Measurements from ENCODE around the gene C19orf81. TPM values are rescaled to one million over a fixed set of nuclear protein-coding genes. Genes with fewer than 3 reads are reported as not detected.

C19orf81 gene
- total and polyA plus RNA-seq, 9 of the 15 experiments (the other 6 are each of a cell fraction or from before 2014, with no cell fraction given) = 2.5 to 42.9 (median 33.0) TPM; not detected in 4

GRCh38 chr19:50679177-50680125 lies 30.2 kb downstream of the C19orf81 start (continued):
- TF ChIP-seq FOXP4 (CRISPR knock-in tag; IDR thresholded peaks at IDR 0.05; ENCODE audit: borderline replicate concordance) (no peak), HNRNPL (IDR thresholded peaks at IDR 0.05; ENCODE audit: low read depth, low read length) (no peak), SAP30 (IDR thresholded peaks at IDR 0.05; ENCODE audit: borderline replicate concordance, insufficient read depth, low read depth, low read length, poor library complexity, severe bottlenecking) (no peak), E2F8 (IDR thresholded peaks at IDR 0.05; ENCODE audit: low read depth, partially characterized antibody) (peak; percentile 94), ZNF639 (CRISPR knock-in tag; conservative IDR thresholded peaks at IDR 0.05 in 1 of 2, IDR thresholded peaks at IDR 0.05 in 1 of 2) (no peak), TEAD2 (tag; IDR thresholded peaks at IDR 0.05) (no peak), TGIF2 (CRISPR knock-in tag; IDR thresholded peaks at IDR 0.05) (no peak), SMAD1 (IDR thresholded peaks at IDR 0.05; ENCODE audit: low read depth, low read length, partially characterized antibody) (no peak), NFATC3 (IDR thresholded peaks at IDR 0.05) (no peak), ARHGAP35 (IDR thresholded peaks at IDR 0.05; ENCODE audit: partially characterized antibody) (peak; percentile 76), MECOM (CRISPR knock-in tag; IDR thresholded peaks at IDR 0.05) (no peak), MTA3 (IDR thresholded peaks at IDR 0.05; ENCODE audit: borderline replicate concordance) (peak; percentile 53; the same call in 1 of the 2 replicates), EGR1 (conservative IDR thresholded peaks at IDR 0.05) (no peak), ZBTB17 (CRISPR knock-in tag; IDR thresholded peaks at IDR 0.05) (no peak), ZNF644 (tag; IDR thresholded peaks at IDR 0.05; ENCODE audit: low read depth) (no peak), ZFX (CRISPR knock-in tag; IDR thresholded peaks at IDR 0.05) (no peak), DIDO1 (tag; IDR thresholded peaks at IDR 0.05; ENCODE audit: low read depth) (no peak), RBM22 (IDR thresholded peaks at IDR 0.05; ENCODE audit: low read depth, low read length, poor library complexity, severe bottlenecking) (no peak), NBN (IDR thresholded peaks at IDR 0.05; ENCODE audit: low read depth) (peak; percentile 94), GABPB1 (CRISPR knock-in tag; IDR thresholded peaks at IDR 0.05) (peak; percentile 61), HSF4 (CRISPR knock-in tag; IDR thresholded peaks at IDR 0.05; ENCODE audit: borderline replicate concordance) (no peak)

Measured in K562 (cell line).